Hepatocyte (in vitro differentiated cells): Measurements from ENCODE around the gene KIAA1755. TPM values are rescaled to one million over a fixed set of nuclear protein-coding genes. Genes with fewer than 3 reads are reported as not detected.
A peak's percentile ranks its signal among the peaks of the same experiment; 100 is the strongest.

Source experiments
- DNase-seq: peaks from one replicate; pipeline ENCODE4 v3.0.0-alpha.2; 2016; ENCODE audit warnings: low spot score
- H2AFZ ChIP-seq: fragments of 200-600 bp; sonication (generic); 2 replicates; pipeline ENCODE4 v1.6.0; 2016; ENCODE audit warnings: antibody characterized with exemption, mild to moderate bottlenecking
- H3K27ac ChIP-seq: fragments of 200-600 bp; sonication (generic); 2 replicates; pipeline ENCODE4 v1.5.1; 2016; ENCODE audit warnings: mild to moderate bottlenecking
- H3K27me3 ChIP-seq: fragments of 200-600 bp; sonication (generic); 2 replicates; pipeline ENCODE4 v1.6.1; 2016
- H3K36me3 ChIP-seq: fragments of 200-600 bp; sonication (generic); replicated peaks from 2 replicates; pipeline ENCODE4 v1.5.1; 2016; ENCODE audit warnings: low read depth; ENCODE audit not compliant: insufficient read depth
- H3K4me1 ChIP-seq: fragments of 200-600 bp; sonication (generic); 2 replicates; pipeline ENCODE4 v1.5.1; 2016; ENCODE audit warnings: mild to moderate bottlenecking, moderate library complexity; ENCODE audit not compliant: insufficient read depth
- H3K4me2 ChIP-seq: fragments of 200-600 bp; sonication (generic); 2 replicates; pipeline ENCODE4 v1.6.0; 2016
- H3K4me3 ChIP-seq: fragments of 200-600 bp; sonication (generic); 2 replicates; pipeline ENCODE4 v1.5.1; 2016; ENCODE audit warnings: mild to moderate bottlenecking
- H3K79me2 ChIP-seq: fragments of 200-600 bp; sonication (generic); 2 replicates; pipeline ENCODE4 v1.6.0; 2017; ENCODE audit warnings: mild to moderate bottlenecking
- H3K9me2 ChIP-seq: fragments of 200-600 bp; sonication (generic); replicated peaks from 2 replicates; pipeline ENCODE4 v1.6.0; 2017; ENCODE audit warnings: mild to moderate bottlenecking; ENCODE audit not compliant: insufficient read depth
- H3K9me3 ChIP-seq: fragments of 200-600 bp; sonication (generic); 2 replicates; pipeline ENCODE4 v1.5.1; 2016; ENCODE audit warnings: low read depth, mild to moderate bottlenecking
- H4K20me1 ChIP-seq: fragments of 200-600 bp; sonication (generic); 2 replicates; pipeline ENCODE4 v1.6.0; 2016; ENCODE audit warnings: mild to moderate bottlenecking; ENCODE audit not compliant: insufficient read depth, poor library complexity, severe bottlenecking
- EZH2 ChIP-seq: fragments of 200-600 bp; sonication (generic); IDR thresholded peaks from 2 replicates; pipeline ENCODE4 v1.6.1; 2016; ENCODE audit warnings: antibody characterized with exemption, mild to moderate bottlenecking, borderline replicate concordance
- EZH2phosphoT487 ChIP-seq: fragments of 200-600 bp; sonication (generic); IDR thresholded peaks from one replicate; pipeline ENCODE4 v1.6.1; 2018; ENCODE audit warnings: antibody characterized with exemption, mild to moderate bottlenecking, low read depth, moderate library complexity; ENCODE audit not compliant: unreplicated experiment, severe bottlenecking
- WGBS: methylation state at CpG from one replicate; pipeline ENCODE4 v1.1.6; 2016; ENCODE audit warnings: low lambda C conversion rate; ENCODE audit errors: missing lambda C conversion rate; 5-methylcytosine and 5-hydroxymethylcytosine counted together
- polyA plus RNA-seq: library from polyadenylated mRNA; unstranded; fragments of >200 nt; fragmentation: Nextera tagmentation; extraction: Ambion mirVana; gene quantifications from 2 replicates; pipeline ENCODE4 v1.2.1, GENCODE V29; 2016
- total RNA-seq: library from RNA; depleted of rRNA; stranded (reverse); fragments of >200 nt; gene quantifications from 2 replicates; pipeline ENCODE4 v1.2.3, GENCODE V29; 2014
- TF ChIP-seq, protein P1 (sequence below): fragments of 200-600 bp; sonication (generic); IDR thresholded peaks from 2 replicates; pipeline ENCODE4 v1.5.1; 2016; ENCODE audit warnings: antibody characterized with exemption, mild to moderate bottlenecking; ENCODE audit not compliant: poor library complexity

KIAA1755 gene
- total and polyA plus RNA-seq, 2 experiments from 2014 or later, result 1.6 to 3.4 TPM

- Histone ChIP-seq H3K36me3 (no peaks in the 10 kb centered on the region), H3K79me2 (no peaks in the 10 kb centered on the region), H3K9me2 (no peaks in the 10 kb centered on the region), H3K27me3 (peaks cover 8% of the 10 kb centered on the region), H3K4me2 (no peak overlapping the region), H4K20me1 (no peaks in the 10 kb centered on the region), H2AFZ (no peak overlapping the region), H3K4me1 (peaks cover 4% of the 10 kb centered on the region), H3K9me3 (no peaks in the 10 kb centered on the region), H3K4me3 (no peak overlapping the region), H3K27ac (peak overlapping the region; percentile 75)
- WGBS, result 62% methylated on average over 13 of the region's 13 CpGs
- TF ChIP-seq, protein P1, sequence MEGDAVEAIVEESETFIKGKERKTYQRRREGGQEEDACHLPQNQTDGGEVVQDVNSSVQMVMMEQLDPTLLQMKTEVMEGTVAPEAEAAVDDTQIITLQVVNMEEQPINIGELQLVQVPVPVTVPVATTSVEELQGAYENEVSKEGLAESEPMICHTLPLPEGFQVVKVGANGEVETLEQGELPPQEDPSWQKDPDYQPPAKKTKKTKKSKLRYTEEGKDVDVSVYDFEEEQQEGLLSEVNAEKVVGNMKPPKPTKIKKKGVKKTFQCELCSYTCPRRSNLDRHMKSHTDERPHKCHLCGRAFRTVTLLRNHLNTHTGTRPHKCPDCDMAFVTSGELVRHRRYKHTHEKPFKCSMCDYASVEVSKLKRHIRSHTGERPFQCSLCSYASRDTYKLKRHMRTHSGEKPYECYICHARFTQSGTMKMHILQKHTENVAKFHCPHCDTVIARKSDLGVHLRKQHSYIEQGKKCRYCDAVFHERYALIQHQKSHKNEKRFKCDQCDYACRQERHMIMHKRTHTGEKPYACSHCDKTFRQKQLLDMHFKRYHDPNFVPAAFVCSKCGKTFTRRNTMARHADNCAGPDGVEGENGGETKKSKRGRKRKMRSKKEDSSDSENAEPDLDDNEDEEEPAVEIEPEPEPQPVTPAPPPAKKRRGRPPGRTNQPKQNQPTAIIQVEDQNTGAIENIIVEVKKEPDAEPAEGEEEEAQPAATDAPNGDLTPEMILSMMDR, result no peak
- no peak for TF ChIP-seq EZH2
- TF ChIP-seq EZH2phosphoT487, result no peak
- DNase-seq, result peak; percentile 41
Observed at GRCh38 chr20:38298768-38299288, 38.3 kb upstream of the KIAA1755 start.

DNA sequence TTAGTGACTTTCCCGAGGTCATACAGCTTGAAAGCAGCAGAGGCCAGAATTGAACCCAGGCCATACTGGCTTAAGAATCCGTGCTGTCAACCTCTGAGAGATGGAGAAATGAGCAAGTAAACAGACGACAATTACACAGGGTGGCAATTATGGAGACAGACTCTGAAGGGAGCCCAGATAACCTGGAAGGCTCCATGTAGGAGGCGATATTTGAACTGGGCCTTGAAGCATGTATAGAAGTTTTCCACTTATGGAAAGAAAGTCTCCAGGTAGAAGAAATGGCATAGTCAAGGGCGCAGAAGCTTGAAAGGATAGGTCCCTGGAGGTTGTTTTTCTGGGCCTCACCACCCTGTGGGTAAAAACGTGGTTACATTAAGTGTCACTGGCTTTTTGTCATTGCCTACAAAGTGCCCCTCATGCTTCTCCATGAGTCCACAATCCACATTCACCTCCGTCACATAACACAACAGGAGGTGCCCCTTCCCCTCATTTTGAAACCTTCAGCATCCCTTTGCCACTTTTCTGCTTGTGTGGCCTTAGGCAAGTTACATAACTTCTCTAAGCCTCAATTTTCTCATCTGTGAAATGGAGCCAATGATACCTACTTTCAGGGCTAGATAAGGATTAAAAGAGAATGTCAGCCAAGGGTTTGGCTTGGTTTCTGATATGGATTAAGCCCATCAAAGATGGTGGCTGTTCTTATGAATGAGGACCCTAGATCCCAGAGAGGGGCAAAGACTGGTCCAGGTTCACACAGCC lies 37.6 kb upstream of the KIAA1755 start:
- 96% methylated on average over 7 of the region's 7 CpGs for WGBS
- Histone ChIP-seq H4K20me1 (no peaks in the 10 kb centered on the region), H3K27ac (peak overlapping the region; percentile 75), H3K4me2 (no peak overlapping the region), H3K4me3 (no peak overlapping the region), H3K4me1 (peaks cover 4% of the 10 kb centered on the region), H3K36me3 (no peaks in the 10 kb centered on the region), H2AFZ (no peak overlapping the region), H3K27me3 (peaks cover 3% of the 10 kb centered on the region), H3K79me2 (no peaks in the 10 kb centered on the region), H3K9me3 (no peaks in the 10 kb centered on the region), H3K9me2 (no peaks in the 10 kb centered on the region)
- no peak for DNase-seq
- TF ChIP-seq EZH2phosphoT487 (no peak), EZH2 (no peak)
- TF ChIP-seq, protein P1, result no peak

- no peak for DNase-seq
- H3K27ac ChIP-seq, result no peak overlapping the region
- H3K9me2 ChIP-seq, result no peaks in the 10 kb centered on the region
- no peaks in the 10 kb centered on the region for H3K36me3 ChIP-seq
- no peaks in the 10 kb centered on the region for H3K27me3 ChIP-seq
- no peaks in the 10 kb centered on the region for H4K20me1 ChIP-seq
- peaks cover 4% of the 10 kb centered on the region for H3K4me1 ChIP-seq
- no peak overlapping the region for H3K4me2 ChIP-seq
- no peak overlapping the region for H3K4me3 ChIP-seq
- H2AFZ ChIP-seq, result no peak overlapping the region
- no peaks in the 10 kb centered on the region for H3K9me3 ChIP-seq
- TF ChIP-seq EZH2phosphoT487, result no peak
- TF ChIP-seq, protein P1, result no peak
- no peak for TF ChIP-seq EZH2
- no peaks in the 10 kb centered on the region for H3K79me2 ChIP-seq
- 95% methylated on average over 11 of the region's 11 CpGs for WGBS
Observed at GRCh38 chr20:38296433-38296832, 35.9 kb upstream of the KIAA1755 start.
